IPS-NIHi7 (cell line): Measurements from ENCODE around the gene PRR19.

ENCODE experiments used
- DNase-seq: peaks from one replicate; pipeline ENCODE4 v3.0.0; 2012; ENCODE audit warnings: mixed read lengths; ENCODE audit errors: extremely low spot score

Gene PRR19

GRCh38 chr19:42349378-42350107, 47.6 kb downstream of the PRR19 start:
- DNase-seq, result no peak

GRCh38 chr19:42350417-42350816, 48.5 kb downstream of the PRR19 start:
- DNase-seq, result no peak

- no peak for DNase-seq
These were observed 49.3 kb downstream of the PRR19 start for GRCh38 chr19:42351079-42351735.

- no peak for DNase-seq
These were observed 50.6 kb downstream of the PRR19 start for GRCh38 chr19:42352301-42353259.

- no peak for DNase-seq
These were observed 51.5 kb downstream of the PRR19 start for GRCh38 chr19:42353341-42354015.

- DNase-seq, result no peak
These were observed 54.0 kb downstream of the PRR19 start for GRCh38 chr19:42355896-42356295.

- DNase-seq, result no peak
These were observed 54.8 kb downstream of the PRR19 start for GRCh38 chr19:42356686-42357085.

GRCh38 chr19:42357290-42357689, 55.4 kb downstream of the PRR19 start:
- no peak for DNase-seq
